GM21723 (cell line): ENCODE measurements around the gene ZNF844.
"Not testable (repeated sequence)": the region's sequence is repeated elsewhere in the genome, so short reads cannot be mapped to it uniquely, and the experiment has no call there.

Experiments used
- ATAC-seq: cut with Tn5 transposase; IDR thresholded peaks from one replicate; pipeline ENCODE4 v1.9.1; 2021; ENCODE audit warnings: mild to moderate bottlenecking, moderate library complexity; ENCODE audit not compliant: unreplicated experiment

The ZNF844 gene

DNA sequence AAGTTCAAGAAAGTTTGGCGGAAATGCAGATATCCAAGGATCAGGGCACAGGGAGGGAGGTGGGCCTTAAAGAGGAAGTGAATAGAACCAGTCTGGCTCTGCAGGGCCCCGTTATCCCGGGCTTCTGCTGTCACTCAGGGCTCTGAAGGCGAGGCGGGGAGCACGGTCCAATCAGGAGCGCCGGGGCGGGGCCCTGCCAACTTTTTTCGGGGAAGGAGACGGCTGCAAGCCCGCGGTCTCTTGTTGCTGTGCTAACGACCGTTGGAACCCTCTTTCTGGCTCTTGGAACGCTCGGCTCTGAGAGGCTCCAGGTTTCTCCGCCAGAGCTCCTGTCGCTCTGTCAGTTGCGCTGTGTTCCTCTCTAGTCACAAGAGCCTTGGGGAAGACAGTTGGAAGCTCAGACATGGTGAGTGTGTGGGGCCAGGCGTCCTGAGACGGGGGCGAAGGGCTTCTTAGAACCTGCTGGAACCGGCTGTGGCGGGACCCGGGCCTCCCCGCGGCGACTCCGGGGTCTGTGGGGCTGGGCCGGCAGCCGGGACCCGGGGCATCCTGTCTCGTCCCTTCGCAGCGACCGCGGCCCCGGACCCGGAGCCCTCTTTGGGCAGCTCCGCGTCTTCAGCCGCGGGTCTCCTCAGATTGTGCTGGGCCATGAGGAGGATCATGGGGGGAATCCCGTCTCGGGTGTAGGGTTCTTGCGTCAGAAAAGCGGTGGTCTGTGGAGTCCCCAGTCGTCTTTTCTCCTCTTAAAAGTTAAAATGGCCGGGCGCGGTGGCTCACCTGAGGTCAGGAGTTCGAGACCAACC lies 27.7 kb downstream of the ZNF844 start:
- ATAC-seq, result no peak

DNA sequence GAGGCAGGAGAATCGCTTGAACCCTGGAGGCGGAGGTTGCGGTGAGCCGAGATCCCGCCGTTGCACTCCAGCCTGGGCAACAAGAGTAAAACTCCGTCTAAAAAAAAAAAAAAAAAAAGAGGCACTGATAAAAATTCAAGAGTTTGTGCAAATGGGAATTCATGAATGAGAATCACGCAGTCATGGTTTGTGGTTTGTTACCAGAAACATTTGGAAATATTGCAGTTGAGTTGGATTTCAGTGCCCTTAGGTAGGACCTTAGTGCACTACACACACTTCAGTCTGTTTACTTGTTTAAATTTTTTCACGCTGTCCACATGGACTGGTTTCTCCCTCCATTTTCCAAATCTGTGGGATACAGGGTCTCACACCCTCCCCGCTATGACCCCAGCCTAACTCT lies 28.4 kb downstream of the ZNF844 start:
- ATAC-seq, result no peak

DNA sequence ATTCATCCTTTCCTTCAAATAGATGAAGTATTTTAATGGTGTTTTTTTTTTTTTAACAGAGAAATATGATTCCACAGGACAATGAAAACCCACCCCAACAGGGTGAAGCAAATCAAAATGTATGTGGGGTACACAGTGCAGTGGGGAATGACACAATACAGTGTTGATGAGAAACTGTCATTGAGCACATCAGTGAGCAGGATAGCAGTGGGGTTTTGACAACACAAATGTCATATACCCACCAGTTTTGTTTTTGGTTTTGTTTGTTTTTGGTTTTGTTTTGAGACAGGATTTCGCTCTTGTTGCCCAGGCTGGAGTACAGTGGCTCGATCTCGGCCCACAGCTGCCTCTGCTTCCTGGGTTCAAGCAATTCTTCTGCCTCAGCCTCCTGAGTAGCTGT lies 29.2 kb downstream of the ZNF844 start:
- no peak for ATAC-seq

DNA sequence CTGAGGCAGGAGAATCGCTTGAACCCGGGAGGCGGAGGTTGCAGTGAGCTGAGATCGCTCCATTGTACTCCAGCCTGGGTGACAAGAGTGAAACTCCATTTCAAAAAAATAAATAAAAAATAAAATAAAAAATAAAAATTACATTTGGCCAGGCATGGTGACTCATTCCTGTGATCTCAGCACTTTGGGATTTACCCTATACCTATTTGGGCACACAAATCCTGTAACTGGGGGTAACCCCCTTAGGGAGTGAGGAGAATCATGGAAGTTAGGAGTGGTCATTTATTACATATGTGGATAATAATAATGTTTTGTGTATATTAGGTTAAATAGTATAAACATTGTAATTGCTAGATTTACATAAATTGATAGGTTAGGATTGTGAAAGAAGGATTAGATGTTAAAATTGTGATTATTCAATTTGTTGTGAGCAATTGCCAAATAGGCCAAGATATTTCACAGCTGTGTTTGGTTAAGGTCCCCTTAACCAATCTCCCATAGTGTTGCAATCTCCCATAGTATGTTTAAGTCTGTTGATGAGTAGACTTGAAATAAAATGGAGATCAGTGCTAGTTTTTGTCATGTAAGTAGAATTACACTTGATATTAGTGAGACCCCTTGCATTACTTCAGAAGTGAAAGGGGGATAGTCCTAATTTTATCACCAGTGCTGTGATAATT lies 30.7 kb downstream of the ZNF844 start:
- no peak for ATAC-seq

DNA sequence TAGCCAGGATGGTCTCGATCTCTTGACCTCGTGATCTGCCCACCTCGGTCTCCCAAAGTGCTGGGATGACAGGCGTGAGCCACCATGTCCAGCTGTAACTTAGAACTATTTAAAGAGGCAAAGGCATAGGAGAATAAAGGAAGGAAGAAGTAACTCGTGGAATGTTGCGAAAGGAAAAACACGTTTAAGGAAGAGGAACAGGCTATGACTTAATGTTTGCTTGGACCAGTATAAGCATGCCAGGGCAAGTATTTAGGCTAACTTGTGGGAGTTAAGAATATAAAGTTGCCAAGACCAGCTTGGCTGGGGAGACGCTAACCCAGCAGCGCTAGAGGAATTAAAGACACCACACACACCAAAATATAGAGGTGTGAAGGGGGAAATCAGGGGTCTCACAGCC lies 33.5 kb downstream of the ZNF844 start:
- no peak for ATAC-seq

DNA sequence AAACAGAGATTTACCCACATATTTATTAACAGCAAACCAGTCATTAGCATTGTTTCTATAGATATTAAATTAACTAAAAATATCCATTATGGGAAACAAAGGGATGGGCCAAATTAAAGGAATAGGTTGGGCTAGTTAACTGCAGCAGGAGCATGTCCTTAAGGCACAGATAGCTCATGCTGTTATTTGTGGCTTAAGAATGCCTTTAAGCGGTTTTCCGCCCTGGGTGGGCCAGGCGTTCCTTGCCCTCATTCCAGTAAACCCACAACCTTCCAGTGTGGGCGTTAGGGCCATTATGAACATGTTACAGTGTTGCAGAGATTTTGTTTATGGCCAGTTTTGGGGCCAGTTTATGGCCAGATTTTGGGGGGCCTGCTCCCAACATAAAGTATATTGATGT lies 39.4 kb downstream of the ZNF844 start:
- not testable (repeated sequence) for ATAC-seq

DNA sequence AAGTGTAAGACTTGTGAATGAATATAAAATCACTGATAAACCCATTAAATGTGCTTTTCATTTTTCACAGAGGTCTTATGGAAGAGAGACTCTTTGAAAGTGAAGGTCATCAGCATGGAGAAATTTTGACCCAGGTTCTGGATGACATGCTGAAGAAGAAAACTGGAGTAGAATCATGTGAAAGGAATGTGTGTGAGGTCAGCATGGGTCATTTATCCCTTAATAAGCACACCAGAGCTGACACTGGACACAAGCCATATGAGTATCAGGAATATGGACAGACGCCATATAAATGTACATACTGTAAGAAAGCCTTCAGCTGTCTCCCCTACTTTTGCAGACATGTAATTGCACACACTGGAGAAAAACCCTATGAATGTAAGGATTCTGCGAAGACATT lies 46.6 kb downstream of the ZNF844 start:
- no peak for ATAC-seq

DNA sequence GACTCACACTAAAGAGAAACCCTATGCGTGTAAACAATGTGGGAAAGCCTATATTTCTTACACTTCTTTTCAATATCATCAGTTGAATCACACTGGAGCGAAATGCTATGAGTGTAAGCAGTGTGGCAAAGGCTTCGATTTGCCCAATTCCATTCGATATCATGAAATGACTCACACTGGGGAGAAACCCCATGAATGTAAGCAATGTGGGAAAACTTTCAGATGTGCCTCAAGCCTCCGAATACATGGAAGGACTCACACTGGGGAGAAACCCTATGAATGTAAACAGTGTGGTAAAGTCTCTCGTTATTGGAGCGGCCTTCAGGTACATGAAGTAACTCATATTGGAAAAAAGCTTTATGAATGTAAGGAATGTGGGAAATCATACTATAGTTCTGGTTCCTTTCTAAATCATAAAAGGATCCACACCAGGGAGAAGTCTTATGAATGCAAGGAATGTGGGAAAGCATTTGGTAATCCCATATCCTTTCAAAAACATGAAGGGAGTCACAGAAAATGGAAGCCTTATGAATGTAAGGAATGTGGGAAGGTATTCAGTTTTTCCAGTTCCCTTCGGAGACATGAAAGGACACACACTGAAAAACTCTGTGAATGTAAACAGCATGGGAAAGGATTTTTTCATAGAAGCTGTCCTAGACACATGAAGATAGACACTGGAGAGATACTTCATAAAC lies 47.6 kb downstream of the ZNF844 start:
- ATAC-seq, result no peak

DNA sequence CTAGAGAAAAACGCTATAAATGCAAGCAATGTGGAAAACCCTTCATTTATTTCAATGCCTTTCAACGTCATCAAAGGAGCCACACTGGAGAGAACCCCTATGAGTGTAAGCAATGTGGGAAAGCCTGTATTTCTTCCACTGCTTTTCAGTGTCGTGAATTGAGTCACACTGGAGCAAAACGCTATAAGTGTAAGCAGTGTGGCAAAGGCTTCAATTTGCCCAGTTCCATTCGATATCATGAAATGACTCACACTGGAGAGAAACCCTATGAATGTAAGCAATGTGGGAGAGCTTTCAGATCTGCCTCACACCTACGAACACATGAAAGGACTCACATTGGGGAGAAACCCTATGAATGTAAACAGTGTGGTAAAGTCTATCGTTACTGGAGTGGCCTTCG lies 48.2 kb downstream of the ZNF844 start:
- no peak for ATAC-seq

DNA sequence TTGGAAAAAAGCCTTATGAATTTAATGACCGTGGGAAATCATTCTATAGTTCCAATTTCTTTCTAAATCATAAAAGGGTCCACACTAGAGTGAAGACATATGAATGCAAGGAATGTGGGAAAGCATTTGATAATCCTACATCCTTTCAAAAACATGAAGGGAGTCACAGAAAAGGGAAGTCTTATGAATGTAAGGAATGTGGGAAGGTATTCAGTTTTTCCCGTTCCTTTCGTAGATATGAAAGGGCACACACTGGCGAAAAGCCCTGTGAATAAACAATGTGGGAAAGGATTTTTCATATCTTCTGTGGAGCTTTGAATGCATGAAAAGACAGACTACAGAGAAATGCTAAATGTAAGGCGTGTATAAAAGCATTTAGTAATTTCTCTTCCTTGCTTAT lies 48.6 kb downstream of the ZNF844 start:
- no peak for ATAC-seq

DNA sequence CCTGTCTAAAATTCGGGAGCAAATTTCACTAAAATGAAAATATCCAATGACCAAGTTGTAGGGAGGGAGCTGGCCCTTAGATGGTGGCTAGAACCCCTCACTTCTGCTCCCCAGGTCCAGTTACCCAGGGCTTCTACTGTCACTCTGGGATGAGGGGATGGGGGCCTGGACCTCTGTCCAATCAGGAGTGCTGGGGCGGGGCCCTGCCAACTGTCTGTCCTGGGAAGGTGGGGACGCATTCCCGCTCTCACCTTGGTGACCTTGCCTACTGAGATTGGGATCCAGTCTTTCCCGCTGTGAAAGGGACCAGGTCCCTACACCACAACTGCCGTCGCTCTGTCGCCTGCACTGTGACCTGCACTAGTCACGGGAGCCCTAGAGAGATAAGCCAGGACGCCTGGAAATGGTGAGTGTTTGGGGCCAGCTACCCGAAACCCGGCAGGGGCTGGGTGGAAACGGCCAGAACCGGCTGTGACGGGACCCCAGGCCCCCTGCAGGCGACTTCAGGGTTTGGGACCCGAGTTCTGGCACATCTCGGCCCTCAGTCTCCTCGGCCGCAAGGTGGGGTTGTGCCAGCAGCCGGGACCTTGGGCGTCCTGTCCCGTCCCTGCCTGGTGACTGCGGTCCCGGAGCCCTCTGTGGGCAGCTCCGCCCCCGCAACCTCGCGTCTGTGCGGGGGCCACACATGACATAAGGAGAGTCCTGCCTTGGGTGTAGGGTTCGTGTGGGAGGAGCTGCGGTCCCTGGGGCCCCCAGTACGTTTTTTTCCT lies 52.9 kb downstream of the ZNF844 start:
- no peak for ATAC-seq

DNA sequence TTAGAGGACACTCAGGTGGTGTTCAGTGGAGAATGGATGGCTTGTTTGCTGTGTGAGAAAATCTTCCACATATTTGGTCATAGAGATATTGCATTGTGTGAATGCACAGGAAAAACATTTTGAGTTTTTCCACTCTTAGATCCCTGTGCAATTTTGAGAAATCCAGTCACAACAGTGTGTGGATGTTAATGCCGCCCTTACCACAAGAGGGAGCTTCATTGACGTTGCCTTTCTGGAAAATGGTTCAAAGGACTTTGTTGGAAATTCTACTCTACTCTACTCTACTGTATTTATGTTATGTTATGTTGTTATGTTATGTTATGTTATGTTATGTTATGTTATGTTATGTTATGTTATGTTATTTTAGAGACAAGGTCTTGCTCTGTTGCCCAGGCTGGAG lies 62.2 kb downstream of the ZNF844 start:
- ATAC-seq, result no peak
